ENCODE results near the gene MYL5. TPM values are rescaled to one million over a fixed set of nuclear protein-coding genes. Genes with fewer than 3 reads are reported as not detected.

The MYL5 gene
- total and polyA plus RNA-seq, 10 of the 15 experiments (the other 5 are each of a cell fraction or from before 2014, with no cell fraction given) = 1.2 to 13.8 (median 7.1) TPM

DNA sequence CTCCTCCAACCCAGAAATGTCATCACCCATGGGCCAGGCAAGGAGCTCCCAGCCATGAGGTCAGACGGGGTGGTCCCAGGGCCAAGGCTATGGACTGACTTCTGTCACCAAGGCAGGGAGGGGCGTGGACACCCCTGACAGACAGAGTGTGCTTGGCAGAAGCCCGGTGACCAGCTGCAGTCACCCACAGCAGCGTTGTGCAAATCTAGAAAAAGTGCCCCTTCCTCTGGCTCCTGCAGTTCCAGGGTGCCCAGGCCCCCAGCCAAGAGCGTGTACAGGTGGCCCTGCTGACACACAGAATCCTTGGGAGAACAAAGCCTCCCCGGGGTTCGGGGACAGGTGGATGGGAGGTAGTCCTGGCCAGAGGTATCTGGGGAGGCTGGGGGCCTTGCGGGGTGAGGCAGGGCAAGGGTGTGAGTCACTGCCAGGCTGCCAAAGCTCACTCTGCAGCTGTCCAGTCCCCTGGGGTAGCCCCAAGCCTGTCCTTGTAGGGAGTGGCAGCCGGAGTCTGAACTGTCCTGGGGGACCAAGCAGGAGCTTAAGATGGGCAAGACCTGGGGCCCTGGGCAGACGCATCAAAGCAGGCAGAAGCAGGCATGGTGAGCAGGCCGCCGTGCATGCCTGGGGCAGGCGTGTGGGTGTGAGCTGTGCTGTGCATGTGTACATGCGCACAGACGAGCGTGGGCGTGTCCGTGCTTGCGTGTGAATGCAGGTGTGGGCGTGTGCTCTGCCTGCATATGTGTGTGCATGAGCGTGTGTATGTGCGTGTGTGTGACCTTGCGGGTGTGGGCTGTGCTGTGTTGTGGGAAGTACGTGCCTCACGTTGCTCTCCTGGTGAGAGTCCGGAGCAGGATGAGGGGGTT, 3.3 kb downstream of the MYL5 start:
- no peak for ATAC-seq
- ChIA-PET POLR2A (no interaction called here), CTCF (interaction anchor here (0.9 to 2.1 kb wide), 3 partner anchors 13 to 309 kb away, joined by 3 to 5 read pairs (median 4); partner anchors contain the start of gene IDUA), RAD21 (ENCODE audit: unreplicated experiment) (no interaction called here), SMC1A (ENCODE audit: uncharacterized antibody, unreplicated experiment) (interaction anchor here (1.4 kb wide), 1 partner anchor 71 kb away, joined by 3 read pairs; no protein-coding TSS in a partner anchor)
- FAIRE-seq = peak; percentile 64
- Histone ChIP-seq H3K36me3 (ENCODE audit: control insufficient read depth in 2 of 2, insufficient read depth in 2 of 2, low read length in 1 of 2) (peaks cover 0 to under 1% of the 10 kb centered on the region in 2 experiments; a peak in 1 of 4 replicates), H3K27me3 (replicated peaks in 1 of 2; ENCODE audit: control insufficient read depth in 2 of 2, insufficient read depth in 2 of 2, low read length in 1 of 2) (no peaks in the 10 kb centered on the region), H3K79me2 (ENCODE audit: control insufficient read depth, insufficient read depth, low read length) (peaks cover 24% of the 10 kb centered on the region), H3K4me1 (ENCODE audit: control insufficient read depth, insufficient read depth, low read length) (peaks cover 38% of the 10 kb centered on the region), H2AFZ (ENCODE audit: control insufficient read depth, low read depth, low read length) (no peak overlapping the region), H3K9ac (ENCODE audit: control insufficient read depth, insufficient read depth, low read length) (no peak overlapping the region), H3K27ac (ENCODE audit: control insufficient read depth, insufficient read depth) (no peak overlapping the region), H3K4me3 (no peak overlapping the region), H3K4me2 (ENCODE audit: control insufficient read depth, insufficient read depth) (no peak overlapping the region), H4K20me1 (ENCODE audit: control insufficient read depth, insufficient read depth) (no peaks in the 10 kb centered on the region), H3K9me3 (replicated peaks; ENCODE audit: control insufficient read depth, insufficient read depth, low read length) (no peaks in the 10 kb centered on the region)
- DNase-seq (ENCODE audit: low read depth, low spot score) = no peak
- intact Hi-C loops (cut with micrococcal nuclease; ENCODE audit: unreplicated experiment) = loop anchor here (10.0 kb wide), 3 partner anchors 203 to 433 kb away; partner anchors contain the start of genes GAK and TMEM175
- peak; percentile 18 to 55; a peak in 1 of 4 replicates for TF ChIP-seq BHLHE40 (IDR thresholded peaks at IDR 0.05; ENCODE audit: borderline replicate concordance in 1 of 2, low read depth in 2 of 2, low read length in 1 of 2)
- TF ChIP-seq, protein P1, sequence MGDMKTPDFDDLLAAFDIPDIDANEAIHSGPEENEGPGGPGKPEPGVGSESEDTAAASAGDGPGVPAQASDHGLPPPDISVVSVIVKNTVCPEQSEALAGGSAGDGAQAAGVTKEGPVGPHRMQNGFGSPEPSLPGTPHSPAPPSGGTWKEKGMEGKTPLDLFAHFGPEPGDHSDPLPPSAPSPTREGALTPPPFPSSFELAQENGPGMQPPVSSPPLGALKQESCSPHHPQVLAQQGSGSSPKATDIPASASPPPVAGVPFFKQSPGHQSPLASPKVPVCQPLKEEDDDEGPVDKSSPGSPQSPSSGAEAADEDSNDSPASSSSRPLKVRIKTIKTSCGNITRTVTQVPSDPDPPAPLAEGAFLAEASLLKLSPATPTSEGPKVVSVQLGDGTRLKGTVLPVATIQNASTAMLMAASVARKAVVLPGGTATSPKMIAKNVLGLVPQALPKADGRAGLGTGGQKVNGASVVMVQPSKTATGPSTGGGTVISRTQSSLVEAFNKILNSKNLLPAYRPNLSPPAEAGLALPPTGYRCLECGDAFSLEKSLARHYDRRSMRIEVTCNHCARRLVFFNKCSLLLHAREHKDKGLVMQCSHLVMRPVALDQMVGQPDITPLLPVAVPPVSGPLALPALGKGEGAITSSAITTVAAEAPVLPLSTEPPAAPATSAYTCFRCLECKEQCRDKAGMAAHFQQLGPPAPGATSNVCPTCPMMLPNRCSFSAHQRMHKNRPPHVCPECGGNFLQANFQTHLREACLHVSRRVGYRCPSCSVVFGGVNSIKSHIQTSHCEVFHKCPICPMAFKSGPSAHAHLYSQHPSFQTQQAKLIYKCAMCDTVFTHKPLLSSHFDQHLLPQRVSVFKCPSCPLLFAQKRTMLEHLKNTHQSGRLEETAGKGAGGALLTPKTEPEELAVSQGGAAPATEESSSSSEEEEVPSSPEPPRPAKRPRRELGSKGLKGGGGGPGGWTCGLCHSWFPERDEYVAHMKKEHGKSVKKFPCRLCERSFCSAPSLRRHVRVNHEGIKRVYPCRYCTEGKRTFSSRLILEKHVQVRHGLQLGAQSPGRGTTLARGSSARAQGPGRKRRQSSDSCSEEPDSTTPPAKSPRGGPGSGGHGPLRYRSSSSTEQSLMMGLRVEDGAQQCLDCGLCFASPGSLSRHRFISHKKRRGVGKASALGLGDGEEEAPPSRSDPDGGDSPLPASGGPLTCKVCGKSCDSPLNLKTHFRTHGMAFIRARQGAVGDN (IDR thresholded peaks at IDR 0.05) = peak; percentile 71; the same call in 1 of the 2 replicates
- peak; percentile 64; the same call in 1 of the 2 replicates for TF ChIP-seq PAX5 (IDR thresholded peaks at IDR 0.05; ENCODE audit: borderline replicate concordance, low read depth, low read length)
- no peak for TF ChIP-seq SPI1 (IDR thresholded peaks at IDR 0.05; ENCODE audit: borderline replicate concordance, insufficient read depth, low read depth, low read length)
- no peak for TF ChIP-seq HCFC1 (IDR thresholded peaks at IDR 0.05; ENCODE audit: low read length)
- TF ChIP-seq, protein P2, sequence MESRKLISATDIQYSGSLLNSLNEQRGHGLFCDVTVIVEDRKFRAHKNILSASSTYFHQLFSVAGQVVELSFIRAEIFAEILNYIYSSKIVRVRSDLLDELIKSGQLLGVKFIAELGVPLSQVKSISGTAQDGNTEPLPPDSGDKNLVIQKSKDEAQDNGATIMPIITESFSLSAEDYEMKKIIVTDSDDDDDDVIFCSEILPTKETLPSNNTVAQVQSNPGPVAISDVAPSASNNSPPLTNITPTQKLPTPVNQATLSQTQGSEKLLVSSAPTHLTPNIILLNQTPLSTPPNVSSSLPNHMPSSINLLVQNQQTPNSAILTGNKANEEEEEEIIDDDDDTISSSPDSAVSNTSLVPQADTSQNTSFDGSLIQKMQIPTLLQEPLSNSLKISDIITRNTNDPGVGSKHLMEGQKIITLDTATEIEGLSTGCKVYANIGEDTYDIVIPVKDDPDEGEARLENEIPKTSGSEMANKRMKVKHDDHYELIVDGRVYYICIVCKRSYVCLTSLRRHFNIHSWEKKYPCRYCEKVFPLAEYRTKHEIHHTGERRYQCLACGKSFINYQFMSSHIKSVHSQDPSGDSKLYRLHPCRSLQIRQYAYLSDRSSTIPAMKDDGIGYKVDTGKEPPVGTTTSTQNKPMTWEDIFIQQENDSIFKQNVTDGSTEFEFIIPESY (IDR thresholded peaks at IDR 0.05) = peak; percentile 84
- peak; percentile 55 for TF ChIP-seq SP1 (IDR thresholded peaks at IDR 0.05; ENCODE audit: low read depth, low read length)
- TF ChIP-seq IKZF1 (conservative IDR thresholded peaks at IDR 0.05) = 0 out of 2 replicates have a peak, but pooled peaks have one; percentile 13
- TF ChIP-seq NRF1 (conservative IDR thresholded peaks at IDR 0.05; ENCODE audit: low read depth, low read length) = peak; percentile 21; the same call in 1 of the 2 replicates
- peak in 1 of 2 experiments; percentile 43; a peak in 1 of 4 replicates for TF ChIP-seq IKZF2 (IDR thresholded peaks at IDR 0.05)
- peak; percentile 75; the same call in 2 of the 3 replicates for TF ChIP-seq POU2F2 (IDR thresholded peaks at IDR 0.05; ENCODE audit: borderline replicate concordance, low read depth, low read length)
- TF ChIP-seq FOXM1 (IDR thresholded peaks at IDR 0.05; ENCODE audit: low read depth, low read length) = no peak
- TF ChIP-seq HDGF (IDR thresholded peaks at IDR 0.05) = peak; percentile 78
- no peak for TF ChIP-seq RAD51 (IDR thresholded peaks at IDR 0.05)
- 41% methylated on average over 26 of the region's 26 CpGs for WGBS (ENCODE audit: insufficient coverage, insufficient replicate concordance, low lambda C conversion rate, missing lambda C conversion rate)
- BruUV-seq (replicated peaks) = no TSS peak
- in situ Hi-C loops (cut with MboI) = no loop called here

All from GM12878 (cell line).